Measurements from ENCODE around the gene KRT72. TPM values are rescaled to one million over a fixed set of nuclear protein-coding genes. Genes with fewer than 3 reads are reported as not detected.

Gene KRT72
- total RNA-seq, result not detected

GRCh38 chr12:52600941-52601481 is at the start of gene KRT72:
Gene KRT72, minus strand, starts transcription at chr12:52601463. Its CDS starts 11 bp downstream, at chr12:52601452.
- no peak within 1 kb of the TSS for H3K4me3 ChIP-seq
- no peaks in the 10 kb centered on the region for H3K36me3 ChIP-seq
- no peak for DNase-seq
- in situ Hi-C loops (cut with MboI; ENCODE audit: low sequenced_read_pairs in 4 of 4) (no loop called here), intact Hi-C loops (cut with DNase I; ENCODE audit: low total_unique reads) (no loop called here)
- peaks cover 15 to 32% (median 20%) of the 10 kb centered on the region in 3 donors for H3K27me3 ChIP-seq
- ATAC-seq, result no peak
- H3K27ac ChIP-seq, result no peak within 1 kb of the TSS
- H3K4me1 ChIP-seq, result no peaks in the 10 kb centered on the region
- TF ChIP-seq CTCF (IDR thresholded peaks at IDR 0.05 in 4 of 5, conservative IDR thresholded peaks at IDR 0.05 in 1 of 5) (no peak), POLR2A (IDR thresholded peaks at IDR 0.05) (no peak)
- no peaks in the 10 kb centered on the region for H3K9me3 ChIP-seq

- Histone ChIP-seq H3K4me3 (no peak overlapping the region), H3K36me3 (no peaks in the 10 kb centered on the region), H3K27ac (no peak overlapping the region), H3K27me3 (peaks cover 5 to 15% (median 5%) of the 10 kb centered on the region in 3 donors), H3K4me1 (no peaks in the 10 kb centered on the region), H3K9me3 (no peaks in the 10 kb centered on the region)
- ATAC-seq (no peak), DNase-seq (no peak)
- in situ Hi-C loops (cut with MboI; ENCODE audit: low sequenced_read_pairs in 4 of 4), result no loop called here
- TF ChIP-seq CTCF (IDR thresholded peaks at IDR 0.05 in 4 of 5, conservative IDR thresholded peaks at IDR 0.05 in 1 of 5) (no peak), POLR2A (IDR thresholded peaks at IDR 0.05) (no peak)
- intact Hi-C loops (cut with DNase I; ENCODE audit: low total_unique reads), result no loop called here
These were observed 49.3 kb upstream of the KRT72 start for GRCh38 chr12:52650520-52651081.

- DNase-seq (no peak), ATAC-seq (no peak)
- Histone ChIP-seq H3K27me3 (peaks cover 5 to 9% (median 5%) of the 10 kb centered on the region in 3 donors), H3K4me3 (no peak overlapping the region), H3K4me1 (no peaks in the 10 kb centered on the region), H3K9me3 (no peaks in the 10 kb centered on the region), H3K36me3 (no peaks in the 10 kb centered on the region), H3K27ac (no peak overlapping the region)
- in situ Hi-C loops (cut with MboI; ENCODE audit: low sequenced_read_pairs in 4 of 4), result no loop called here
- TF ChIP-seq POLR2A (IDR thresholded peaks at IDR 0.05), result no peak
- TF ChIP-seq CTCF (IDR thresholded peaks at IDR 0.05 in 4 of 5, conservative IDR thresholded peaks at IDR 0.05 in 1 of 5), result no peak
- intact Hi-C loops (cut with DNase I; ENCODE audit: low total_unique reads), result no loop called here
These were observed 47.8 kb upstream of the KRT72 start for GRCh38 chr12:52649066-52649465.

- Histone ChIP-seq H3K4me1 (no peaks in the 10 kb centered on the region), H3K27me3 (peaks cover 2 to 7% (median 5%) of the 10 kb centered on the region in 3 donors), H3K36me3 (no peaks in the 10 kb centered on the region), H3K27ac (no peak overlapping the region), H3K9me3 (no peaks in the 10 kb centered on the region), H3K4me3 (no peak overlapping the region)
- intact Hi-C loops (cut with DNase I; ENCODE audit: low total_unique reads), result no loop called here
- no peak for TF ChIP-seq POLR2A (IDR thresholded peaks at IDR 0.05)
- ATAC-seq, result no peak
- in situ Hi-C loops (cut with MboI; ENCODE audit: low sequenced_read_pairs in 4 of 4), result no loop called here
- DNase-seq, result no peak
These were observed 46.8 kb upstream of the KRT72 start for GRCh38 chr12:52648012-52648550.

- no peaks in the 10 kb centered on the region for H3K9me3 ChIP-seq
- no peak overlapping the region for H3K27ac ChIP-seq
- no peak overlapping the region for H3K4me3 ChIP-seq
- in situ Hi-C loops (cut with MboI; ENCODE audit: low sequenced_read_pairs in 4 of 4), result no loop called here
- intact Hi-C loops (cut with DNase I; ENCODE audit: low total_unique reads), result no loop called here
- DNase-seq (no peak), ATAC-seq (no peak)
- H3K36me3 ChIP-seq, result no peaks in the 10 kb centered on the region
- no peaks in the 10 kb centered on the region for H3K4me1 ChIP-seq
- no peak for TF ChIP-seq CTCF (IDR thresholded peaks at IDR 0.05 in 4 of 5, conservative IDR thresholded peaks at IDR 0.05 in 1 of 5)
- no peak for TF ChIP-seq POLR2A (IDR thresholded peaks at IDR 0.05)
- peaks cover 0 to 5% (median 4%) of the 10 kb centered on the region in 3 donors for H3K27me3 ChIP-seq
These were observed 46.3 kb upstream of the KRT72 start for GRCh38 chr12:52647601-52648000.
